Measurements from ENCODE around the gene CNN2. TPM values are rescaled to one million over a fixed set of nuclear protein-coding genes. Genes with fewer than 3 reads are reported as not detected.

CNN2 gene
- total and polyA plus RNA-seq, 2 of the 13 experiments (the other 11 are each of a cell fraction or from before 2014, with no cell fraction given), result 63.6 to 70.0 TPM

DNA sequence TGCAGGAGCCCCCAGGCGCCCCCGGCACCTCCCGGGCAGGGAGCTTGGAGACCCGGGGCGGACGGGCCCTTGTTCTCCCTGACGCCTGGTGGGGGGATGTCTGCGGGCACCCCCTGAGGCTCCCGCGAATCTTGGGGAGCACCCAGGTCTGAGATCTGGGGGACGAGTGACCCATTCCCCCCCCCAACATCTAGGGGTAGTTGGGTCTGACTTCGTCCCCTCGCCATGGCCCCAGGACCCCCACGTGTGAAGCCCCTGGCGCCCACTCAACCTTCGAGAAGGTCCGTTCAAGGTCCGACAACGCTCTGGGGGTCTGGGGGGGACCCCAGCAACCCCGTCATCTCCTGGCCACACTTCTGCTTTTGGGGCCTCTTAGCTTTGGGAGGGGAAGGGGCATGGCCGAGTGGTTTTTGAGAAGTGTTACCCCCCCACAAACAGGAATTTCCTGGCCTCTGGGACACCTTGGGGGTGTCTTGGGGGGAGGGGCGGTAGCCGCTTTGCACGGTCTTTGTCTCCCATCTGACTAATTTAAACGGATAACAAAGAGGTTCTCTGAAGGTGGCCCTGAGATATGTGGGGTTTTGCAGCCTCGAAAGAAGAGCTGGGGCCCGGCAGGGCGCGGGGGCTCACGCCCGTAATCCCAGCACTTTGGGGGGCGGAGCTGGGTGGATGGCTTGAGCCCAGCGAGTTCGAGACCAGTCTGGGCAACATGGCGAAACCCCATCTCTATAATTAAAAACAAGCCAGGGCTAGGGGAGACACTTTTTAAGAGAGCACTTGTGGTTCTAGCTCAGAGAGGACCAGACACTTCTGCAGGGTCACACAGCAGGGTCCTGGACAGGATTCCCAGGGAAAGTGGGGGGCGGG, 608 bp downstream of the CNN2 start (continued):
- TF ChIP-seq POGZ (CRISPR knock-in tag; IDR thresholded peaks at IDR 0.05) (no peak), ZMYM3 (CRISPR knock-in tag; IDR thresholded peaks at IDR 0.05) (no peak), NFKB2 (CRISPR knock-in tag; IDR thresholded peaks at IDR 0.05; ENCODE audit: borderline replicate concordance) (0 out of 2 replicates have a peak, but pooled peaks have one; percentile 13), SMAD3 (CRISPR knock-in tag; IDR thresholded peaks at IDR 0.05) (no peak), IRX3 (CRISPR knock-in tag; IDR thresholded peaks at IDR 0.05; ENCODE audit: borderline replicate concordance, low read depth) (no peak), E2F5 (CRISPR knock-in tag; conservative IDR thresholded peaks at IDR 0.05) (no peak), ZNF768 (CRISPR knock-in tag; IDR thresholded peaks at IDR 0.05) (peak; percentile 83; the same call in 1 of the 2 replicates), RBAK (CRISPR knock-in tag; IDR thresholded peaks at IDR 0.05) (no peak), SOX5 (CRISPR knock-in tag; IDR thresholded peaks at IDR 0.05; ENCODE audit: borderline replicate concordance) (no peak), SOX6 (IDR thresholded peaks at IDR 0.05) (no peak), SOX6 (CRISPR knock-in tag; IDR thresholded peaks at IDR 0.05) (0 out of 2 replicates have a peak, but pooled peaks have one; percentile 4), CBFB (CRISPR knock-in tag; IDR thresholded peaks at IDR 0.05) (0 out of 2 replicates have a peak, but pooled peaks have one; percentile 5), ZNF7 (CRISPR knock-in tag; IDR thresholded peaks at IDR 0.05) (no peak), ESRRA (CRISPR knock-in tag; IDR thresholded peaks at IDR 0.05; ENCODE audit: low read depth) (no peak), ZNF354B (CRISPR knock-in tag; IDR thresholded peaks at IDR 0.05) (peak; percentile 64; the same call in 1 of the 2 replicates), ZNF343 (CRISPR knock-in tag; IDR thresholded peaks at IDR 0.05) (no peak)
- TF ChIP-seq, protein P1, sequence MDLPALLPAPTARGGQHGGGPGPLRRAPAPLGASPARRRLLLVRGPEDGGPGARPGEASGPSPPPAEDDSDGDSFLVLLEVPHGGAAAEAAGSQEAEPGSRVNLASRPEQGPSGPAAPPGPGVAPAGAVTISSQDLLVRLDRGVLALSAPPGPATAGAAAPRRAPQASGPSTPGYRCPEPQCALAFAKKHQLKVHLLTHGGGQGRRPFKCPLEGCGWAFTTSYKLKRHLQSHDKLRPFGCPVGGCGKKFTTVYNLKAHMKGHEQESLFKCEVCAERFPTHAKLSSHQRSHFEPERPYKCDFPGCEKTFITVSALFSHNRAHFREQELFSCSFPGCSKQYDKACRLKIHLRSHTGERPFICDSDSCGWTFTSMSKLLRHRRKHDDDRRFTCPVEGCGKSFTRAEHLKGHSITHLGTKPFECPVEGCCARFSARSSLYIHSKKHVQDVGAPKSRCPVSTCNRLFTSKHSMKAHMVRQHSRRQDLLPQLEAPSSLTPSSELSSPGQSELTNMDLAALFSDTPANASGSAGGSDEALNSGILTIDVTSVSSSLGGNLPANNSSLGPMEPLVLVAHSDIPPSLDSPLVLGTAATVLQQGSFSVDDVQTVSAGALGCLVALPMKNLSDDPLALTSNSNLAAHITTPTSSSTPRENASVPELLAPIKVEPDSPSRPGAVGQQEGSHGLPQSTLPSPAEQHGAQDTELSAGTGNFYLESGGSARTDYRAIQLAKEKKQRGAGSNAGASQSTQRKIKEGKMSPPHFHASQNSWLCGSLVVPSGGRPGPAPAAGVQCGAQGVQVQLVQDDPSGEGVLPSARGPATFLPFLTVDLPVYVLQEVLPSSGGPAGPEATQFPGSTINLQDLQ (CRISPR knock-in tag; IDR thresholded peaks at IDR 0.05), result no peak
- TF ChIP-seq, protein P2, sequence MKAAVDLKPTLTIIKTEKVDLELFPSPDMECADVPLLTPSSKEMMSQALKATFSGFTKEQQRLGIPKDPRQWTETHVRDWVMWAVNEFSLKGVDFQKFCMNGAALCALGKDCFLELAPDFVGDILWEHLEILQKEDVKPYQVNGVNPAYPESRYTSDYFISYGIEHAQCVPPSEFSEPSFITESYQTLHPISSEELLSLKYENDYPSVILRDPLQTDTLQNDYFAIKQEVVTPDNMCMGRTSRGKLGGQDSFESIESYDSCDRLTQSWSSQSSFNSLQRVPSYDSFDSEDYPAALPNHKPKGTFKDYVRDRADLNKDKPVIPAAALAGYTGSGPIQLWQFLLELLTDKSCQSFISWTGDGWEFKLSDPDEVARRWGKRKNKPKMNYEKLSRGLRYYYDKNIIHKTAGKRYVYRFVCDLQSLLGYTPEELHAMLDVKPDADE (CRISPR knock-in tag; IDR thresholded peaks at IDR 0.05), result 0 out of 2 replicates have a peak, but pooled peaks have one; percentile 20
- TF ChIP-seq, protein P3, sequence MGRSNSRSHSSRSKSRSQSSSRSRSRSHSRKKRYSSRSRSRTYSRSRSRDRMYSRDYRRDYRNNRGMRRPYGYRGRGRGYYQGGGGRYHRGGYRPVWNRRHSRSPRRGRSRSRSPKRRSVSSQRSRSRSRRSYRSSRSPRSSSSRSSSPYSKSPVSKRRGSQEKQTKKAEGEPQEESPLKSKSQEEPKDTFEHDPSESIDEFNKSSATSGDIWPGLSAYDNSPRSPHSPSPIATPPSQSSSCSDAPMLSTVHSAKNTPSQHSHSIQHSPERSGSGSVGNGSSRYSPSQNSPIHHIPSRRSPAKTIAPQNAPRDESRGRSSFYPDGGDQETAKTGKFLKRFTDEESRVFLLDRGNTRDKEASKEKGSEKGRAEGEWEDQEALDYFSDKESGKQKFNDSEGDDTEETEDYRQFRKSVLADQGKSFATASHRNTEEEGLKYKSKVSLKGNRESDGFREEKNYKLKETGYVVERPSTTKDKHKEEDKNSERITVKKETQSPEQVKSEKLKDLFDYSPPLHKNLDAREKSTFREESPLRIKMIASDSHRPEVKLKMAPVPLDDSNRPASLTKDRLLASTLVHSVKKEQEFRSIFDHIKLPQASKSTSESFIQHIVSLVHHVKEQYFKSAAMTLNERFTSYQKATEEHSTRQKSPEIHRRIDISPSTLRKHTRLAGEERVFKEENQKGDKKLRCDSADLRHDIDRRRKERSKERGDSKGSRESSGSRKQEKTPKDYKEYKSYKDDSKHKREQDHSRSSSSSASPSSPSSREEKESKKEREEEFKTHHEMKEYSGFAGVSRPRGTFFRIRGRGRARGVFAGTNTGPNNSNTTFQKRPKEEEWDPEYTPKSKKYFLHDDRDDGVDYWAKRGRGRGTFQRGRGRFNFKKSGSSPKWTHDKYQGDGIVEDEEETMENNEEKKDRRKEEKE (IDR thresholded peaks at IDR 0.05), result no peak
- TF ChIP-seq, protein P4, sequence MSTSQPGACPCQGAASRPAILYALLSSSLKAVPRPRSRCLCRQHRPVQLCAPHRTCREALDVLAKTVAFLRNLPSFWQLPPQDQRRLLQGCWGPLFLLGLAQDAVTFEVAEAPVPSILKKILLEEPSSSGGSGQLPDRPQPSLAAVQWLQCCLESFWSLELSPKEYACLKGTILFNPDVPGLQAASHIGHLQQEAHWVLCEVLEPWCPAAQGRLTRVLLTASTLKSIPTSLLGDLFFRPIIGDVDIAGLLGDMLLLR (CRISPR knock-in tag; IDR thresholded peaks at IDR 0.05), result peak; percentile 13; the same call in 1 of the 2 replicates

All from HepG2 (cell line).